Dedifferentiated amniotic fluid mesenchymal stem cell (primary cell): Measurements from ENCODE around the gene SERPINA5.

Experiments used
- DNase-seq: peaks from one replicate; pipeline ENCODE4 v3.0.0-alpha.2; 2016; ENCODE audit errors: extremely low spot score

SERPINA5 gene

GRCh38 chr14:94581127-94581999, at the start of gene SERPINA5:
Gene SERPINA5 (plus strand): TSS chr14:94581426. CDS start chr14:94587363, 5,937 bp downstream.
- no peak for DNase-seq

GRCh38 chr14:94532447-94532846, 48.8 kb upstream of the SERPINA5 start:
- no peak for DNase-seq

- no peak for DNase-seq
These were observed 45.7 kb upstream of the SERPINA5 start for GRCh38 chr14:94535506-94535905.

- DNase-seq = no peak
These were observed 44.4 kb upstream of the SERPINA5 start for GRCh38 chr14:94536836-94537235.

- no peak for DNase-seq
These were observed 43.0 kb upstream of the SERPINA5 start for GRCh38 chr14:94538070-94538740.

GRCh38 chr14:94539181-94539580, 42.0 kb upstream of the SERPINA5 start:
- DNase-seq = no peak

GRCh38 chr14:94540031-94540794, 41.0 kb upstream of the SERPINA5 start:
- DNase-seq = peak; percentile 26

- DNase-seq = no peak
These were observed 39.8 kb upstream of the SERPINA5 start for GRCh38 chr14:94541234-94541975.

GRCh38 chr14:94542111-94542810, 39.0 kb upstream of the SERPINA5 start:
- DNase-seq = peak; percentile 30

GRCh38 chr14:94542811-94543440, 38.3 kb upstream of the SERPINA5 start:
- DNase-seq = no peak

GRCh38 chr14:94543449-94544124, 37.6 kb upstream of the SERPINA5 start:
- no peak for DNase-seq

GRCh38 chr14:94544726-94545125, 36.5 kb upstream of the SERPINA5 start:
- DNase-seq = no peak

- DNase-seq = no peak
These were observed 35.9 kb upstream of the SERPINA5 start for GRCh38 chr14:94545131-94545841.

- DNase-seq = no peak
These were observed 34.0 kb upstream of the SERPINA5 start for GRCh38 chr14:94547151-94547680.

- DNase-seq = no peak
These were observed 33.5 kb upstream of the SERPINA5 start for GRCh38 chr14:94547726-94548125.

- DNase-seq = no peak
These were observed 32.9 kb upstream of the SERPINA5 start for GRCh38 chr14:94548131-94548998.

- DNase-seq = peak; percentile 55
These were observed 31.9 kb upstream of the SERPINA5 start for GRCh38 chr14:94548999-94549985.
